ENCODE results near the gene SOX6. TPM values are rescaled to one million over a fixed set of nuclear protein-coding genes. Genes with fewer than 3 reads are reported as not detected.

SOX6 gene
- total and polyA plus RNA-seq, 2 experiments from 2014 or later, result 0.03 to 0.66 TPM

DNA sequence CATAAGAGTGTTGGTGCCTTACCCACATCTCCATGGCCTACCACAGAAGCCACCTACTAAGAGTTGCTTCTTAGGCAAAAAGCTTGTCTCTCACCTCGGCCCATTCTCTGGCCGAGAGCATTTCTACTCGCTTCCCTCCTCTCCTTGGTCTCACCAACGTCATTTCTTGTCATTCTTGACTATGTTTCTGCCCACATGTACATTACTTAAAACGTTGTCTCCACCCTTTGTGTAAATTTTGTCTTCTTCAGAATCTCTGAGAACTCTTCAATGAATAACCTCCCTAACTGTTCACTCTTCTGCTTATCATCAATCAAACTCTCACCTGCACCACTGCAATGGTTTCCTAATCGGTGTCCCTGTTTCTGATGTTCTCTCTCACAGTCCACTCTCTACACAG, 20.1 kb downstream of the SOX6 start (continued):
- TF ChIP-seq, protein P1, sequence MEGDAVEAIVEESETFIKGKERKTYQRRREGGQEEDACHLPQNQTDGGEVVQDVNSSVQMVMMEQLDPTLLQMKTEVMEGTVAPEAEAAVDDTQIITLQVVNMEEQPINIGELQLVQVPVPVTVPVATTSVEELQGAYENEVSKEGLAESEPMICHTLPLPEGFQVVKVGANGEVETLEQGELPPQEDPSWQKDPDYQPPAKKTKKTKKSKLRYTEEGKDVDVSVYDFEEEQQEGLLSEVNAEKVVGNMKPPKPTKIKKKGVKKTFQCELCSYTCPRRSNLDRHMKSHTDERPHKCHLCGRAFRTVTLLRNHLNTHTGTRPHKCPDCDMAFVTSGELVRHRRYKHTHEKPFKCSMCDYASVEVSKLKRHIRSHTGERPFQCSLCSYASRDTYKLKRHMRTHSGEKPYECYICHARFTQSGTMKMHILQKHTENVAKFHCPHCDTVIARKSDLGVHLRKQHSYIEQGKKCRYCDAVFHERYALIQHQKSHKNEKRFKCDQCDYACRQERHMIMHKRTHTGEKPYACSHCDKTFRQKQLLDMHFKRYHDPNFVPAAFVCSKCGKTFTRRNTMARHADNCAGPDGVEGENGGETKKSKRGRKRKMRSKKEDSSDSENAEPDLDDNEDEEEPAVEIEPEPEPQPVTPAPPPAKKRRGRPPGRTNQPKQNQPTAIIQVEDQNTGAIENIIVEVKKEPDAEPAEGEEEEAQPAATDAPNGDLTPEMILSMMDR (conservative IDR thresholded peaks at IDR 0.05; ENCODE audit: low read depth in 2 of 2), result no peak
- TF ChIP-seq ZNF114 (CRISPR knock-in tag; IDR thresholded peaks at IDR 0.05) (no peak), POLR2AphosphoS5 (IDR thresholded peaks at IDR 0.05; ENCODE audit: low read depth) (no peak), JUNB (IDR thresholded peaks at IDR 0.05; ENCODE audit: unreplicated experiment) (no peak), NANOG (IDR thresholded peaks at IDR 0.05; ENCODE audit: borderline replicate concordance) (no peak)
- TF ChIP-seq, protein P2, sequence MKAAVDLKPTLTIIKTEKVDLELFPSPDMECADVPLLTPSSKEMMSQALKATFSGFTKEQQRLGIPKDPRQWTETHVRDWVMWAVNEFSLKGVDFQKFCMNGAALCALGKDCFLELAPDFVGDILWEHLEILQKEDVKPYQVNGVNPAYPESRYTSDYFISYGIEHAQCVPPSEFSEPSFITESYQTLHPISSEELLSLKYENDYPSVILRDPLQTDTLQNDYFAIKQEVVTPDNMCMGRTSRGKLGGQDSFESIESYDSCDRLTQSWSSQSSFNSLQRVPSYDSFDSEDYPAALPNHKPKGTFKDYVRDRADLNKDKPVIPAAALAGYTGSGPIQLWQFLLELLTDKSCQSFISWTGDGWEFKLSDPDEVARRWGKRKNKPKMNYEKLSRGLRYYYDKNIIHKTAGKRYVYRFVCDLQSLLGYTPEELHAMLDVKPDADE (IDR thresholded peaks at IDR 0.05), result no peak

DNA sequence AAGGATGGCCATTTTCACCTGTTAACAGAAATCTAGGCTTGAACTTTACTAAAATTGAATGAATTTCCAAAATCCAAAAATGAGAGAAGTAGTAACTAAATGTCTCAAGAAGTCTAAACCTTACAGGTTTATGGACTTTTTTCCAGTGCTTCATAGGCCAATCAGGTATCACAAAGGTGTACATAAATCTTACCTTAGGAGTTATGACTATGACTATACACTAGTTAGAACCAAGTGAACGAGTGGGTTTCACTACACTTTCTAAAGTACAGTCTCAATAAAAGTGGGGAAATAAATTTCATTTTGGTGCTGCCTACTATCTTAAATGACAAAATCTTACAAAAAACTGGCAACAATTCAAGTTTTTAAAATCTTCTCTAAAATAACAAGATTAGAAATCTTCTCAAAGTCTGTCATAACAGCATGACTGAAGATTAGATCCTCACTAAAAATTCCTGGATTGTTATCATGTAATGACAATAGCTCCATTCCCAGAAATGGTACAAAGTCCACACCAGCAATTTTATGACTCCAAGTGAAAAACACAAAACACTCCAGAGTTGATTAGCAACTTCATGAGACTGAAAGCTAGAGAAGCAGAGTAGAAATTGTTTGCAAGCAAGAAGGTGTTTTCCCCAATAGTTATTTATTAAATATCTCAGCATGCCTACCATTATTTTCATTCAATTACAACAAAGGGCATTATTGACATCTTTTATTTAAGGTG, 20.9 kb downstream of the SOX6 start:
- no peaks in the 10 kb centered on the region for H4K20me1 ChIP-seq (replicated peaks; ENCODE audit: insufficient read depth)
- no peaks in the 10 kb centered on the region for H3F3A ChIP-seq (replicated peaks; ENCODE audit: low read depth)
- H3K9me2 ChIP-seq (ENCODE audit: insufficient read depth), result no peaks in the 10 kb centered on the region
- Mint-ChIP-seq H3K4me1 (no peaks in the 10 kb centered on the region), H3K9me3 (no peaks in the 10 kb centered on the region), H3K27me3 (ENCODE audit: insufficient read depth, low read depth, poor library complexity) (peaks cover 2% of the 10 kb centered on the region), H3K36me3 (ENCODE audit: low read depth) (no peaks in the 10 kb centered on the region), H3K4me3 (no peak overlapping the region), H3K27ac (no peak overlapping the region)
- no peak for ATAC-seq
- no peaks in the 10 kb centered on the region for H3K4me1 ChIP-seq (ENCODE audit: insufficient read depth)
- no peaks in the 10 kb centered on the region for H3K79me2 ChIP-seq (replicated peaks; ENCODE audit: insufficient read depth)
- H3K4me2 ChIP-seq, result no peak overlapping the region
- no peak overlapping the region for H3K4me3 ChIP-seq
- no peak for DNase-seq (ENCODE audit: low spot score)
- no peaks in the 10 kb centered on the region for H3K27me3 ChIP-seq (ENCODE audit: insufficient read depth)
- H3K27ac ChIP-seq (ENCODE audit: low read depth), result no peak overlapping the region
- H3K36me3 ChIP-seq (ENCODE audit: insufficient read depth), result no peaks in the 10 kb centered on the region
- no peak overlapping the region for H2AFZ ChIP-seq
- TF ChIP-seq, protein P3, sequence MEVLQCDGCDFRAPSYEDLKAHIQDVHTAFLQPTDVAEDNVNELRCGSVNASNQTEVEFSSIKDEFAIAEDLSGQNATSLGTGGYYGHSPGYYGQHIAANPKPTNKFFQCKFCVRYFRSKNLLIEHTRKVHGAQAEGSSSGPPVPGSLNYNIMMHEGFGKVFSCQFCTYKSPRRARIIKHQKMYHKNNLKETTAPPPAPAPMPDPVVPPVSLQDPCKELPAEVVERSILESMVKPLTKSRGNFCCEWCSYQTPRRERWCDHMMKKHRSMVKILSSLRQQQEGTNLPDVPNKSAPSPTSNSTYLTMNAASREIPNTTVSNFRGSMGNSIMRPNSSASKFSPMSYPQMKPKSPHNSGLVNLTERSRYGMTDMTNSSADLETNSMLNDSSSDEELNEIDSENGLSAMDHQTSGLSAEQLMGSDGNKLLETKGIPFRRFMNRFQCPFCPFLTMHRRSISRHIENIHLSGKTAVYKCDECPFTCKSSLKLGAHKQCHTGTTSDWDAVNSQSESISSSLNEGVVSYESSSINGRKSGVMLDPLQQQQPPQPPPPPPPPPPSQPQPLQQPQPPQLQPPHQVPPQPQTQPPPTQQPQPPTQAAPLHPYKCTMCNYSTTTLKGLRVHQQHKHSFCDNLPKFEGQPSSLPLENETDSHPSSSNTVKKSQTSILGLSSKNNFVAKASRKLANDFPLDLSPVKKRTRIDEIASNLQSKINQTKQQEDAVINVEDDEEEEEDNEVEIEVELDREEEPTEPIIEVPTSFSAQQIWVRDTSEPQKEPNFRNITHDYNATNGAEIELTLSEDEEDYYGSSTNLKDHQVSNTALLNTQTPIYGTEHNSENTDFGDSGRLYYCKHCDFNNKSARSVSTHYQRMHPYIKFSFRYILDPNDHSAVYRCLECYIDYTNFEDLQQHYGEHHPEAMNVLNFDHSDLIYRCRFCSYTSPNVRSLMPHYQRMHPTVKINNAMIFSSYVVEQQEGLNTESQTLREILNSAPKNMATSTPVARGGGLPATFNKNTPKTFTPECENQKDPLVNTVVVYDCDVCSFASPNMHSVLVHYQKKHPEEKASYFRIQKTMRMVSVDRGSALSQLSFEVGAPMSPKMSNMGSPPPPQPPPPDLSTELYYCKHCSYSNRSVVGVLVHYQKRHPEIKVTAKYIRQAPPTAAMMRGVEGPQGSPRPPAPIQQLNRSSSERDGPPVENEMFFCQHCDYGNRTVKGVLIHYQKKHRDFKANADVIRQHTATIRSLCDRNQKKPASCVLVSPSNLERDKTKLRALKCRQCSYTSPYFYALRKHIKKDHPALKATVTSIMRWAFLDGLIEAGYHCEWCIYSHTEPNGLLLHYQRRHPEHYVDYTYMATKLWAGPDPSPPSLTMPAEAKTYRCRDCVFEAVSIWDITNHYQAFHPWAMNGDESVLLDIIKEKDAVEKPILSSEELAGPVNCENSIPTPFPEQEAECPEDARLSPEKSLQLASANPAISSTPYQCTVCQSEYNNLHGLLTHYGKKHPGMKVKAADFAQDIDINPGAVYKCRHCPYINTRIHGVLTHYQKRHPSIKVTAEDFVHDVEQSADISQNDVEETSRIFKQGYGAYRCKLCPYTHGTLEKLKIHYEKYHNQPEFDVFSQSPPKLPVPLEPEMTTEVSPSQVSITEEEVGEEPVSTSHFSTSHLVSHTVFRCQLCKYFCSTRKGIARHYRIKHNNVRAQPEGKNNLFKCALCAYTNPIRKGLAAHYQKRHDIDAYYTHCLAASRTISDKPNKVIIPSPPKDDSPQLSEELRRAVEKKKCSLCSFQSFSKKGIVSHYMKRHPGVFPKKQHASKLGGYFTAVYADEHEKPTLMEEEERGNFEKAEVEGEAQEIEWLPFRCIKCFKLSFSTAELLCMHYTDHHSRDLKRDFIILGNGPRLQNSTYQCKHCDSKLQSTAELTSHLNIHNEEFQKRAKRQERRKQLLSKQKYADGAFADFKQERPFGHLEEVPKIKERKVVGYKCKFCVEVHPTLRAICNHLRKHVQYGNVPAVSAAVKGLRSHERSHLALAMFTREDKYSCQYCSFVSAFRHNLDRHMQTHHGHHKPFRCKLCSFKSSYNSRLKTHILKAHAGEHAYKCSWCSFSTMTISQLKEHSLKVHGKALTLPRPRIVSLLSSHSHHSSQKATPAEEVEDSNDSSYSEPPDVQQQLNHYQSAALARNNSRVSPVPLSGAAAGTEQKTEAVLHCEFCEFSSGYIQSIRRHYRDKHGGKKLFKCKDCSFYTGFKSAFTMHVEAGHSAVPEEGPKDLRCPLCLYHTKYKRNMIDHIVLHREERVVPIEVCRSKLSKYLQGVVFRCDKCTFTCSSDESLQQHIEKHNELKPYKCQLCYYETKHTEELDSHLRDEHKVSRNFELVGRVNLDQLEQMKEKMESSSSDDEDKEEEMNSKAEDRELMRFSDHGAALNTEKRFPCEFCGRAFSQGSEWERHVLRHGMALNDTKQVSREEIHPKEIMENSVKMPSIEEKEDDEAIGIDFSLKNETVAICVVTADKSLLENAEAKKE (CRISPR knock-in tag; IDR thresholded peaks at IDR 0.05), result no peak
- TF ChIP-seq POLR2AphosphoS5 (IDR thresholded peaks at IDR 0.05; ENCODE audit: low read depth), result no peak
- TF ChIP-seq, protein P4, sequence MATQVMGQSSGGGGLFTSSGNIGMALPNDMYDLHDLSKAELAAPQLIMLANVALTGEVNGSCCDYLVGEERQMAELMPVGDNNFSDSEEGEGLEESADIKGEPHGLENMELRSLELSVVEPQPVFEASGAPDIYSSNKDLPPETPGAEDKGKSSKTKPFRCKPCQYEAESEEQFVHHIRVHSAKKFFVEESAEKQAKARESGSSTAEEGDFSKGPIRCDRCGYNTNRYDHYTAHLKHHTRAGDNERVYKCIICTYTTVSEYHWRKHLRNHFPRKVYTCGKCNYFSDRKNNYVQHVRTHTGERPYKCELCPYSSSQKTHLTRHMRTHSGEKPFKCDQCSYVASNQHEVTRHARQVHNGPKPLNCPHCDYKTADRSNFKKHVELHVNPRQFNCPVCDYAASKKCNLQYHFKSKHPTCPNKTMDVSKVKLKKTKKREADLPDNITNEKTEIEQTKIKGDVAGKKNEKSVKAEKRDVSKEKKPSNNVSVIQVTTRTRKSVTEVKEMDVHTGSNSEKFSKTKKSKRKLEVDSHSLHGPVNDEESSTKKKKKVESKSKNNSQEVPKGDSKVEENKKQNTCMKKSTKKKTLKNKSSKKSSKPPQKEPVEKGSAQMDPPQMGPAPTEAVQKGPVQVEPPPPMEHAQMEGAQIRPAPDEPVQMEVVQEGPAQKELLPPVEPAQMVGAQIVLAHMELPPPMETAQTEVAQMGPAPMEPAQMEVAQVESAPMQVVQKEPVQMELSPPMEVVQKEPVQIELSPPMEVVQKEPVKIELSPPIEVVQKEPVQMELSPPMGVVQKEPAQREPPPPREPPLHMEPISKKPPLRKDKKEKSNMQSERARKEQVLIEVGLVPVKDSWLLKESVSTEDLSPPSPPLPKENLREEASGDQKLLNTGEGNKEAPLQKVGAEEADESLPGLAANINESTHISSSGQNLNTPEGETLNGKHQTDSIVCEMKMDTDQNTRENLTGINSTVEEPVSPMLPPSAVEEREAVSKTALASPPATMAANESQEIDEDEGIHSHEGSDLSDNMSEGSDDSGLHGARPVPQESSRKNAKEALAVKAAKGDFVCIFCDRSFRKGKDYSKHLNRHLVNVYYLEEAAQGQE (IDR thresholded peaks at IDR 0.05; ENCODE audit: unreplicated experiment), result no peak
- TF ChIP-seq, protein P2 (IDR thresholded peaks at IDR 0.05), result no peak
- TF ChIP-seq EZH2 (IDR thresholded peaks at IDR 0.05; ENCODE audit: low read depth, unreplicated experiment), result no peak
- no peak for TF ChIP-seq ZNF331 (CRISPR knock-in tag; IDR thresholded peaks at IDR 0.05; ENCODE audit: low read depth)

Data from GM23338 (cell line).